ENCODE results near the gene ZNF430. TPM values are rescaled to one million over a fixed set of nuclear protein-coding genes. Genes with fewer than 3 reads are reported as not detected.
"Not testable (repeated sequence)": the region's sequence is repeated elsewhere in the genome, so short reads cannot be mapped to it uniquely, and the experiment has no call there.

The ZNF430 gene
- 11.8 to 15.8 TPM (median 13.6 TPM) in 3 replicates for polyA plus RNA-seq
- 13.6 TPM for polyA plus RNA-seq (2011; ENCODE audit: low read depth)
- 4.5 and 8.3 TPM in 2 replicates for polyA plus RNA-seq (2011; cell fraction: cytosol; rRNA removed)
- 21.7 and 26.5 TPM in 2 replicates for polyA plus RNA-seq (2011; cell fraction: nucleus; rRNA removed)
- polyA plus RNA-seq (2012; ENCODE audit: low replicate concordance): 5.2 and 7.2 TPM in 2 replicates
- 12.9 to 22.9 TPM (median 15.8 TPM) in 3 replicates for polyA minus RNA-seq
- polyA minus RNA-seq (2011; cell fraction: cytosol; rRNA and poly(A)+ RNA removed): 4.0 TPM
- 15.7 and 30.5 TPM in 2 replicates for polyA minus RNA-seq (2011; cell fraction: nucleus; rRNA and poly(A)+ RNA removed)

- Histone ChIP-seq H3K9me1 (ENCODE audit: control insufficient read depth, extremely low read depth, insufficient read depth, low read length) (no peaks in the 10 kb centered on the region), H3K79me2 (ENCODE audit: control insufficient read depth, insufficient read depth, low read length) (peaks cover 35% of the 10 kb centered on the region), H3K9me3 (ENCODE audit: control insufficient read depth, low read depth, low read length) (no peaks in the 10 kb centered on the region), H3K4me1 (ENCODE audit: control insufficient read depth, extremely low read depth, insufficient read depth, low read length) (peaks cover 18% of the 10 kb centered on the region), H3K27me3 (ENCODE audit: control insufficient read depth, extremely low read depth, insufficient read depth, low read length) (no peaks in the 10 kb centered on the region), H2AFZ (ENCODE audit: control insufficient read depth, low read length) (peak within 1 kb of the TSS; percentile 98), H3K9ac (ENCODE audit: control insufficient read depth, extremely low read depth, insufficient read depth, low read length) (peak within 1 kb of the TSS; percentile 96), H3K36me3 (ENCODE audit: control insufficient read depth in 2 of 2, extremely low read depth in 1 of 2, insufficient read depth in 2 of 2, low read length in 2 of 2) (peaks cover 4 to 5% of the 10 kb centered on the region in 2 experiments), H4K20me1 (ENCODE audit: control insufficient read depth, extremely low read depth, insufficient read depth, low read length) (no peaks in the 10 kb centered on the region), H3K4me2 (ENCODE audit: control insufficient read depth, extremely low read depth, insufficient read depth, low read depth, low read length) (peak within 1 kb of the TSS; percentile 80), H3K27ac (ENCODE audit: control insufficient read depth, insufficient read depth, low read length) (peak within 1 kb of the TSS; percentile 94), H3K4me3 (ENCODE audit: control insufficient read depth in 2 of 3, extremely low read depth in 1 of 3, insufficient read depth in 2 of 3, low read depth in 1 of 3, low read length in 3 of 3) (peak within 1 kb of the TSS; percentile 78 to 93 (median 88))
- peak; percentile 77 for FAIRE-seq
- dilution Hi-C loops (cut with MboI; ENCODE audit: extremely low pct_ligation_motif_present, low sequenced_read_pairs): no loop called here
- DNase-seq (ENCODE audit: low read depth, low spot score): peak; percentile 60
- no peak for TF ChIP-seq CTCF (optimal IDR thresholded peaks at IDR 0.05 in 1 of 3, IDR thresholded peaks at IDR 0.05 in 1 of 3, conservative IDR thresholded peaks at IDR 0.05 in 1 of 3; ENCODE audit: extremely low read depth in 1 of 3, insufficient read depth in 2 of 3, low read length in 3 of 3)
- no peak for TF ChIP-seq EZH2 (IDR thresholded peaks at IDR 0.05; ENCODE audit: low read length)
Measured at GRCh38 chr19:21020298-21021227, at the start of gene ZNF430. ZNF430 (plus strand) TSS chr19:21020657; CDS start chr19:21020801, 144 bp downstream.

GRCh38 chr19:20992788-20993187 is 27.7 kb upstream of the ZNF430 start:
- not testable (repeated sequence) for FAIRE-seq

More at GRCh38 chr19:20992788-20993187, 27.7 kb upstream of the ZNF430 start:
- H3K27me3 ChIP-seq (ENCODE audit: control insufficient read depth, extremely low read depth, insufficient read depth, low read length); H3K9ac ChIP-seq (ENCODE audit: control insufficient read depth, extremely low read depth, insufficient read depth, low read length); H3K4me2 ChIP-seq (ENCODE audit: control insufficient read depth, extremely low read depth, insufficient read depth, low read depth, low read length); H3K79me2 ChIP-seq (ENCODE audit: control insufficient read depth, insufficient read depth, low read length); H3K4me1 ChIP-seq (ENCODE audit: control insufficient read depth, extremely low read depth, insufficient read depth, low read length); H3K9me1 ChIP-seq (ENCODE audit: control insufficient read depth, extremely low read depth, insufficient read depth, low read length); H4K20me1 ChIP-seq (ENCODE audit: control insufficient read depth, extremely low read depth, insufficient read depth, low read length); H3K27ac ChIP-seq (ENCODE audit: control insufficient read depth, insufficient read depth, low read length); H3K9me3 ChIP-seq (ENCODE audit: control insufficient read depth, low read depth, low read length); DNase-seq (ENCODE audit: low read depth, low spot score); H3K36me3 ChIP-seq (ENCODE audit: control insufficient read depth in 2 of 2, extremely low read depth in 1 of 2, insufficient read depth in 2 of 2, low read length in 2 of 2); H2AFZ ChIP-seq (ENCODE audit: control insufficient read depth, low read length); H3K4me3 ChIP-seq (ENCODE audit: control insufficient read depth in 2 of 3, extremely low read depth in 1 of 3, insufficient read depth in 2 of 3, low read depth in 1 of 3, low read length in 3 of 3): not testable (repeated sequence)
- dilution Hi-C loops (cut with MboI; ENCODE audit: extremely low pct_ligation_motif_present, low sequenced_read_pairs): loop anchor here (25.0 kb wide), 1 partner anchor 130 kb away; no protein-coding TSS in a partner anchor

Measured in keratinocyte (primary cell).